ENCODE measurements around the gene UBR4. TPM values are rescaled to one million over a fixed set of nuclear protein-coding genes. Genes with fewer than 3 reads are reported as not detected.

Gene UBR4
- total RNA-seq, 4 donors from 2014 or later, result 214 to 324 (median 272) TPM

DNA sequence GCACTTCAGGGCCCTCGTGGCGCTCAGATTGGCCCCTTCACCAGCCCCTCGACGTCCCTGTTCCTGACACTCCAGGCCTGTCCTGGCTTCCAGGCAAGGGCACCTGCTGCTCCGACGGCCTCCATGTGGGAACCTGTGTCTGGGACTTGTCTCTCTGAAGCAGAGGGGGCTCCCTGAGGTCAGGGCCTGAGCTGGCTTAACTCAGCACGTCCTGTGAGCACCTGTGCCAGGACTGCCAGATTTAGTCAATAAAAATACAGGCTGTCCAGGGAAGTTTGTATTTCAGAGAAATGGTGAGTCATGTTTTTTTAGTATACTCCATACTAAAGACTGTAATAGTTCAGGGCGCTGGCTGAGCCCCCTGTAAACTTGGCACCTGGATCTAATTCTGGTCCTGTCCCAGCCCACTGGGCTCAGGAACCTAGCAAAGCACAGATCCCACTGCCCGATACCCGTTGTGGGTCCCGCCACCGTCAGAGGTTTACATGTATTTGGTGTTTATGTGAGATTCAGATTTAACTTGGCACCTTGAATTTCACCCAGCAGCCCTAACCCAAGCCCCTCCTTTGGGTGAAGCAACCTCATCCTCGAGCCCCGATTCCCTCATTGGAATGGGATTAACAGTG, 143.7 kb downstream of the UBR4 start:
- H3K36me3 ChIP-seq, result no peaks in the 10 kb centered on the region
- no peak for DNase-seq (ENCODE audit: low spot score in 2 of 2)
- peak overlapping the region; percentile 61 for H3K27ac ChIP-seq
- no peak overlapping the region for H3K4me3 ChIP-seq
- H3K4me1 ChIP-seq, result peaks cover 71% of the 10 kb centered on the region
- no peaks in the 10 kb centered on the region for H3K9me3 ChIP-seq
- H3K27me3 ChIP-seq, result no peaks in the 10 kb centered on the region
- no peak for TF ChIP-seq POLR2A (IDR thresholded peaks at IDR 0.05)
- TF ChIP-seq POLR2AphosphoS5 (IDR thresholded peaks at IDR 0.05), result no peak
- no peak for TF ChIP-seq EP300 (IDR thresholded peaks at IDR 0.05)
- TF ChIP-seq, protein P1, sequence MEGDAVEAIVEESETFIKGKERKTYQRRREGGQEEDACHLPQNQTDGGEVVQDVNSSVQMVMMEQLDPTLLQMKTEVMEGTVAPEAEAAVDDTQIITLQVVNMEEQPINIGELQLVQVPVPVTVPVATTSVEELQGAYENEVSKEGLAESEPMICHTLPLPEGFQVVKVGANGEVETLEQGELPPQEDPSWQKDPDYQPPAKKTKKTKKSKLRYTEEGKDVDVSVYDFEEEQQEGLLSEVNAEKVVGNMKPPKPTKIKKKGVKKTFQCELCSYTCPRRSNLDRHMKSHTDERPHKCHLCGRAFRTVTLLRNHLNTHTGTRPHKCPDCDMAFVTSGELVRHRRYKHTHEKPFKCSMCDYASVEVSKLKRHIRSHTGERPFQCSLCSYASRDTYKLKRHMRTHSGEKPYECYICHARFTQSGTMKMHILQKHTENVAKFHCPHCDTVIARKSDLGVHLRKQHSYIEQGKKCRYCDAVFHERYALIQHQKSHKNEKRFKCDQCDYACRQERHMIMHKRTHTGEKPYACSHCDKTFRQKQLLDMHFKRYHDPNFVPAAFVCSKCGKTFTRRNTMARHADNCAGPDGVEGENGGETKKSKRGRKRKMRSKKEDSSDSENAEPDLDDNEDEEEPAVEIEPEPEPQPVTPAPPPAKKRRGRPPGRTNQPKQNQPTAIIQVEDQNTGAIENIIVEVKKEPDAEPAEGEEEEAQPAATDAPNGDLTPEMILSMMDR (IDR thresholded peaks at IDR 0.05), result no peak
- WGBS, result 47% methylated on average over 12 of the region's 14 CpGs

DNA sequence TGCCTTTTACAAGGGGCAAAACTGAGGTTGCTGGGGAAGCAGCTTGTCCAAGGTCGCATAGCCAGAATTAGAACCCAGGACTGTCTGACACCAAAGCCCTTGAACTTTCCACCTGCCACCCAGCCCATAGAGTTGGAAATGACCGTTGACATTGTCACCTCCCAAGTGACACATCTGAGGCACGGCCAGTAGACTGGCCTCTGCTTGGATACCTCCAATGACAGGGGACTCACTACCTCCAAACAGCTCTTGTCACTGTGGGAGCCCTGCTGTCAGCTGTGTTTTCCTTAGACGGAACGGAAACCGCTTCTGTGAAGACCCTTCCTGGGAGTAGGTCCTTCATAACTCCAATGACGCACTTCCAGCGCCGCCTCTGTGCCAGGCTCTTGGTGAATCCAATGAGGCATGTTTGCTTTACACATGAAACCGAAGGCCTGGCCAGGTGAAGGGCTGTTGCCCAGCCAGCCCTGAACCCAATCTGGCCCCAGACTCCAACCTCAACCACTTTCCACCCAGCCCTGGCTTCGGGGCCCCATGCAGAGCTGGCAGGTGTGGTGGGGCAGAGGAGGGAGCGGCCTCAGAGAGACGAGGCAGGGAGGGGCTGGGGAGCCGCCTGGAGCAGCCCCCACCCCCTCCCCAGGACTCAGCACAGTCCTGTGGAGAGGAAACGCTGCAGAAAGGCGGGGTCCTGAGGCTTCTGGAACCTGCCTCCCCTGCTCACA, 144.4 kb downstream of the UBR4 start:
- Histone ChIP-seq H3K27me3 (no peaks in the 10 kb centered on the region), H3K4me1 (peaks cover 71% of the 10 kb centered on the region), H3K9me3 (no peaks in the 10 kb centered on the region), H3K4me3 (no peak overlapping the region), H3K27ac (peak overlapping the region; percentile 61), H3K36me3 (no peaks in the 10 kb centered on the region)
- no peak for DNase-seq (ENCODE audit: low spot score in 2 of 2)
- WGBS, result 66% methylated on average over 8 of the region's 16 CpGs
- TF ChIP-seq EP300 (IDR thresholded peaks at IDR 0.05) (no peak), POLR2AphosphoS5 (IDR thresholded peaks at IDR 0.05) (no peak), POLR2A (IDR thresholded peaks at IDR 0.05) (no peak)
- TF ChIP-seq, protein P1 (IDR thresholded peaks at IDR 0.05), result no peak

DNA sequence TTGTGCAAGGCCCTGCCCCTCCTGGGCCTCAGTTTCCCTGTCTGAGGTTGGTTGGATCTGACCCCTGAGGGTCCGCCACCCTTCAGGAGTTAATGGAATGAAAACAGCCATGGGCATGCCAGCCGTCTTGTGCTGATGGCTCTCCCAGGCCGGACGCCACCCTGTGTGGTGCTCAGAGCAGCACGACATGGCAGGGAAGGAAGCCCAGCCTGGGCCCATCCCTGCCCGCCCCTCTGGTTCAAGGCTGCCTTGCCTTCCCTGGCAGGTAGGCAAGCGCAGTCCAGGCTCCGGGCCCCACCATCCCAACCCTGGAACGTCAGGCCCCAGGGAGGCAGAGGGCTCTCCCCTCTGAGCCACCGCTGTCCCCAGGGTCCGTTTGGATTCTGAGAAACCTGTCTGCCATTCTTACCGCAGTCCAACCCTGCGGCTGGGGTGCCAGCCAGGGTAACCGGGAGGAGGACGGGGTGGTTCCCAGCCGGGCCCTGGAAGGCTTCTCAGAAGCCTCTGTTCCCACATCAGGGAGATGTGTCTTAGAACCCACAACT, 145.1 kb downstream of the UBR4 start:
- TF ChIP-seq POLR2A (IDR thresholded peaks at IDR 0.05) (no peak), EP300 (IDR thresholded peaks at IDR 0.05) (no peak), POLR2AphosphoS5 (IDR thresholded peaks at IDR 0.05) (no peak)
- TF ChIP-seq, protein P1 (IDR thresholded peaks at IDR 0.05), result no peak
- Histone ChIP-seq H3K27me3 (no peaks in the 10 kb centered on the region), H3K4me3 (no peak overlapping the region), H3K27ac (peak overlapping the region; percentile 61), H3K4me1 (peaks cover 66% of the 10 kb centered on the region), H3K36me3 (no peaks in the 10 kb centered on the region), H3K9me3 (no peaks in the 10 kb centered on the region)
- DNase-seq (ENCODE audit: low spot score in 2 of 2), result no peak
- WGBS, result 50% methylated on average over 4 of the region's 16 CpGs

DNA sequence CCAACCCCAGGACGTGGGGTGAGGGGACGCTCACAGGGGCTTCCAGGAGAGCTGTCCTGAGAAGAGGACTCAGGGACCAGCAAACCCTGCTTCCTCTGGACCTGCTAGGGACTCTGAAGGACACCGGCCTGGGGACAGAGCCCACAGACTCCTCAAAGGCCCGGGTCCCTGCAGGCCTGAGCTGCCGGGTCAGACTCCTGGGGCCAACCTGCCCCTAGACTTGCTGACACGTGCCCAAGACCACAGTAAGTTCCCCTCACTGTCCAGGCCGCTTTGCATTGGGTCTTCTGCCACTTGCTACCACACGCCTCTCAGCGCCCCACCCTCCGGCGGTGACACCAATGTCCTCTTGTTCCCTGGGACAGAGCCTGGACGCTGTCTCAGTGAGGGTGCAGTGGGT, 146.9 kb downstream of the UBR4 start:
- Histone ChIP-seq H3K9me3 (no peaks in the 10 kb centered on the region), H3K4me3 (no peak overlapping the region), H3K36me3 (no peaks in the 10 kb centered on the region), H3K27me3 (peaks cover 16% of the 10 kb centered on the region), H3K4me1 (peaks cover 63% of the 10 kb centered on the region), H3K27ac (no peak overlapping the region)
- TF ChIP-seq POLR2AphosphoS5 (IDR thresholded peaks at IDR 0.05) (no peak), EP300 (IDR thresholded peaks at IDR 0.05) (no peak), POLR2A (IDR thresholded peaks at IDR 0.05) (no peak)
- TF ChIP-seq, protein P1 (IDR thresholded peaks at IDR 0.05), result no peak
- DNase-seq (ENCODE audit: low spot score in 2 of 2), result no peak
- WGBS, result 81% methylated on average over 8 of the region's 12 CpGs

All from suprapubic skin (tissue), 4 donors.